A549 (cell line): ENCODE measurements around the gene SLC6A15.

Experiments
- BHLHE40 ChIP-seq: IDR thresholded peaks from 2 replicates; pipeline ENCODE4 v1.6.1; 2012; ENCODE audit warnings: low read depth, low read length, inconsistent platforms
- CEBPB ChIP-seq, 2 experiments: fragments of >200 bp in 1 of 2; sonication (Bioruptor Twin) in 1 of 2; formaldehyde crosslinking in 1 of 2; IDR thresholded peaks; 2 replicates each; pipeline ENCODE4 v1.6.1; 2012 to 2016
- CTCF ChIP-seq: fragments of >200 bp; sonication (Bioruptor Twin); formaldehyde crosslinking; IDR thresholded peaks from 3 replicates; pipeline ENCODE4 v1.5.1; 2016
- PHF8 ChIP-seq: fragments of 200-600 bp; sonication (generic); IDR thresholded peaks from 2 replicates; pipeline ENCODE4 v1.6.1; 2016; ENCODE audit warnings: low read depth, mild to moderate bottlenecking, antibody characterized with exemption, moderate library complexity, borderline replicate concordance
- RAD21 ChIP-seq, 2 experiments: fragments of >200 bp in 1 of 2; sonication (Bioruptor Twin) in 1 of 2; formaldehyde crosslinking in 1 of 2; IDR thresholded peaks in 1 of 2; conservative IDR thresholded peaks in 1 of 2; 2 replicates in 1 of 2; 3 replicates in 1 of 2; pipeline ENCODE4 v1.6.1; 2012 to 2018; ENCODE audit warnings: inconsistent platforms in 1 of 2

- no peak for TF ChIP-seq CEBPB (IDR thresholded peaks at IDR 0.05)
- TF ChIP-seq CTCF, result no peak
- no peak for TF ChIP-seq PHF8
- TF ChIP-seq BHLHE40, result no peak
- TF ChIP-seq RAD21 (conservative IDR thresholded peaks at IDR 0.05 in 1 of 2, IDR thresholded peaks at IDR 0.05 in 1 of 2), result no peak
Measured at GRCh38 chr12:84857525-84858208, 54.9 kb downstream of the SLC6A15 start.
